Endodermal cell (in vitro differentiated cells): ENCODE results near the gene ODR4. TPM values are rescaled to one million over a fixed set of nuclear protein-coding genes. Genes with fewer than 3 reads are reported as not detected.

Experiments
- DNase-seq: peaks from one replicate; pipeline ENCODE4 v3.0.0-alpha.2; 2017
- H3K27ac ChIP-seq: 2 replicates; pipeline ENCODE4 v1.5.1; 2013; ENCODE audit warnings: mild to moderate bottlenecking, low read depth, low read length, moderate library complexity
- H3K27me3 ChIP-seq: 2 replicates; pipeline ENCODE4 v1.6.1; 2013; ENCODE audit warnings: mild to moderate bottlenecking, low read length, moderate library complexity; ENCODE audit not compliant: insufficient read depth, control insufficient read depth, poor library complexity, severe bottlenecking
- H3K36me3 ChIP-seq: 2 replicates; pipeline ENCODE4 v1.7.0; 2013; ENCODE audit warnings: mild to moderate bottlenecking, low read length, moderate library complexity; ENCODE audit not compliant: control insufficient read depth, insufficient read depth
- H3K4me1 ChIP-seq: one replicate; pipeline ENCODE4 v1.7.0; 2013; ENCODE audit warnings: low read length; ENCODE audit not compliant: control insufficient read depth, insufficient read depth
- H3K4me3 ChIP-seq: 2 replicates; pipeline ENCODE4 v1.5.1; 2013; ENCODE audit warnings: mild to moderate bottlenecking, low read length, moderate library complexity
- H3K9ac ChIP-seq: 2 replicates; pipeline ENCODE4 v1.6.1; 2013; ENCODE audit warnings: mild to moderate bottlenecking, low read length, moderate library complexity; ENCODE audit not compliant: poor library complexity, severe bottlenecking; ENCODE audit errors: extremely low read depth
- H3K9me3 ChIP-seq: 2 replicates; pipeline ENCODE4 v1.6.1; 2013; ENCODE audit warnings: mild to moderate bottlenecking, low read length, moderate library complexity; ENCODE audit not compliant: control insufficient read depth
- H3K27ac Mint-ChIP-seq: 2 replicates; pipeline ENCODE4 v1.8.0; 2020; ENCODE audit warnings: mixed read lengths
- H3K27me3 Mint-ChIP-seq: 2 replicates; pipeline ENCODE4 v1.8.0; 2021; ENCODE audit warnings: mild to moderate bottlenecking, mixed read lengths; ENCODE audit not compliant: insufficient read depth
- H3K36me3 Mint-ChIP-seq: 2 replicates; pipeline ENCODE4 v1.8.0; 2020; ENCODE audit warnings: low read depth, mixed read lengths
- H3K4me1 Mint-ChIP-seq: 2 replicates; pipeline ENCODE4 v1.8.0; 2020; ENCODE audit warnings: mixed read lengths
- H3K4me3 Mint-ChIP-seq: 2 replicates; pipeline ENCODE4 v1.8.0; 2020; ENCODE audit warnings: mild to moderate bottlenecking, moderate library complexity, mixed read lengths
- H3K9me3 Mint-ChIP-seq: 2 replicates; pipeline ENCODE4 v1.8.0; 2020; ENCODE audit warnings: mild to moderate bottlenecking, mixed read lengths
- CTCF ChIP-seq: fragments of 200-600 bp; sonication (generic); conservative IDR thresholded peaks from 2 replicates; pipeline ENCODE4 v1.5.0; 2021; ENCODE audit warnings: antibody characterized with exemption, mild to moderate bottlenecking
- WGBS, 2 experiments: methylation state at CpG; one replicate each; pipeline versions ENCODE4 v1.1.5 to v1.1.7; 2013; ENCODE audit warnings: missing lambda C conversion rate in 2 of 2, mixed read lengths in 1 of 2; ENCODE audit not compliant: insufficient coverage in 1 of 2, insufficient read length in 1 of 2; 5-methylcytosine and 5-hydroxymethylcytosine counted together
- total RNA-seq, 2 donors: library from RNA; stranded (reverse); fragmentation: NEBNext Ultra II Directional in 1 of 2; extraction: Animal tissue kit (Norgen Biotek cat#: 25700) in 1 of 2; gene quantifications; 2 replicates in 1 of 2; 3 replicates in 1 of 2; pipeline ENCODE4 v1.2.1, GENCODE V29; 2021

ODR4 gene
- total RNA-seq, 2 donors from 2014 or later, result 20.8 to 22.5 TPM

GRCh38 chr1:186438567-186438966, 62.9 kb downstream of the ODR4 start:
- Histone ChIP-seq H3K9ac (no peak overlapping the region), H3K4me1 (no peaks in the 10 kb centered on the region), H3K27me3 (no peaks in the 10 kb centered on the region), H3K27ac (no peak overlapping the region), H3K36me3 (no peaks in the 10 kb centered on the region), H3K4me3 (no peak overlapping the region), H3K9me3 (no peaks in the 10 kb centered on the region)
- Mint-ChIP-seq H3K9me3 (no peaks in the 10 kb centered on the region), H3K27me3 (peaks cover 2% of the 10 kb centered on the region), H3K4me3 (no peak overlapping the region), H3K36me3 (no peaks in the 10 kb centered on the region), H3K4me1 (peaks cover 8% of the 10 kb centered on the region), H3K27ac (no peak overlapping the region)
- no peak for TF ChIP-seq CTCF
- DNase-seq, result no peak
- 94 to 97% methylated on average over 3 to 5 of the region's 5 CpGs for WGBS, 2 experiments

- Histone ChIP-seq H3K27me3 (no peaks in the 10 kb centered on the region), H3K4me3 (no peak overlapping the region), H3K36me3 (no peaks in the 10 kb centered on the region), H3K9ac (no peak overlapping the region), H3K27ac (no peak overlapping the region), H3K9me3 (no peaks in the 10 kb centered on the region), H3K4me1 (no peaks in the 10 kb centered on the region)
- no peaks in the 10 kb centered on the region for H3K36me3 Mint-ChIP-seq
- WGBS, 2 experiments, result 60 to 83% methylated on average over 1 to 3 of the region's 3 CpGs
- H3K4me3 Mint-ChIP-seq, result no peak overlapping the region
- H3K9me3 Mint-ChIP-seq, result no peaks in the 10 kb centered on the region
- peaks cover 8% of the 10 kb centered on the region for H3K4me1 Mint-ChIP-seq
- H3K27me3 Mint-ChIP-seq, result peaks cover 2% of the 10 kb centered on the region
- no peak overlapping the region for H3K27ac Mint-ChIP-seq
- DNase-seq, result no peak
- no peak for TF ChIP-seq CTCF
Observed at GRCh38 chr1:186440584-186440983, 64.9 kb downstream of the ODR4 start.

- no peaks in the 10 kb centered on the region for H3K36me3 Mint-ChIP-seq
- H3K9me3 ChIP-seq, result no peaks in the 10 kb centered on the region
- H3K27me3 ChIP-seq, result no peaks in the 10 kb centered on the region
- DNase-seq, result no peak
- WGBS, 2 experiments, result no CpG with 5 or more reads among the region's 1 CpG
- H3K4me3 ChIP-seq, result no peak overlapping the region
- H3K36me3 ChIP-seq, result no peaks in the 10 kb centered on the region
- H3K27ac Mint-ChIP-seq, result no peak overlapping the region
- no peak for TF ChIP-seq CTCF
- H3K4me3 Mint-ChIP-seq, result no peak overlapping the region
- peaks cover 8% of the 10 kb centered on the region for H3K4me1 Mint-ChIP-seq
- H3K9ac ChIP-seq, result no peak overlapping the region
- no peaks in the 10 kb centered on the region for H3K4me1 ChIP-seq
- no peaks in the 10 kb centered on the region for H3K9me3 Mint-ChIP-seq
- H3K27me3 Mint-ChIP-seq, result peaks cover 2% of the 10 kb centered on the region
- no peak overlapping the region for H3K27ac ChIP-seq
Observed at GRCh38 chr1:186442651-186443375, 67.2 kb downstream of the ODR4 start.
